OCI-LY1 (cell line): ENCODE results near the gene ATG14.

ENCODE experiments used
- H2AFZ ChIP-seq: fragments of 200-600 bp; sonication (generic), shearing (Covaris generic); 2 replicates; pipeline ENCODE4 v1.6.0; 2014; ENCODE audit warnings: antibody characterized with exemption, mild to moderate bottlenecking, low read length
- H3F3A ChIP-seq: fragments of 200-600 bp; sonication (generic), shearing (Covaris generic); 2 replicates; pipeline ENCODE4 v1.6.0; 2014; ENCODE audit warnings: mild to moderate bottlenecking, antibody characterized with exemption, low read length, moderate library complexity; ENCODE audit not compliant: insufficient read depth
- H3K27ac ChIP-seq: fragments of 200-600 bp; sonication (generic); 2 replicates; pipeline ENCODE4 v1.5.1; 2014; ENCODE audit warnings: low read length, mixed run types, mild to moderate bottlenecking, low read depth; ENCODE audit not compliant: poor library complexity, severe bottlenecking
- H3K27me3 ChIP-seq: fragments of 200-600 bp; sonication (generic); 2 replicates; pipeline ENCODE4 v1.6.0; 2014; ENCODE audit warnings: antibody characterized with exemption, mild to moderate bottlenecking, low read length, moderate library complexity; ENCODE audit not compliant: insufficient read depth
- H3K36me3 ChIP-seq: fragments of 200-600 bp; sonication (generic); 2 replicates; pipeline ENCODE4 v1.6.1; 2014; ENCODE audit warnings: mild to moderate bottlenecking, antibody characterized with exemption, low read length, moderate library complexity, mixed read lengths; ENCODE audit not compliant: insufficient read depth
- H3K4me1 ChIP-seq: fragments of 200-600 bp; sonication (generic); 2 replicates; pipeline ENCODE4 v1.5.1; 2014; ENCODE audit warnings: mild to moderate bottlenecking, low read length, moderate library complexity; ENCODE audit not compliant: insufficient read depth, severe bottlenecking
- H3K4me2 ChIP-seq: fragments of 200-600 bp; sonication (generic), shearing (Covaris generic); 2 replicates; pipeline ENCODE4 v1.6.1; 2014; ENCODE audit warnings: low read length
- H3K4me3 ChIP-seq: fragments of 200-600 bp; sonication (generic); 2 replicates; pipeline ENCODE4 v1.5.1; 2014; ENCODE audit warnings: low read length, low read depth, mild to moderate bottlenecking, mixed read lengths; ENCODE audit not compliant: poor library complexity, severe bottlenecking
- H3K79me2 ChIP-seq: fragments of 200-600 bp; shearing (Covaris generic); 2 replicates; pipeline ENCODE4 v1.6.1; 2016; ENCODE audit warnings: mixed run types, low read length, mixed read lengths; ENCODE audit not compliant: insufficient read depth
- H3K9ac ChIP-seq: fragments of 200-600 bp; sonication (generic), shearing (Covaris generic); 2 replicates; pipeline ENCODE4 v1.6.1; 2014; ENCODE audit warnings: mild to moderate bottlenecking, low read length, mixed read lengths
- H3K9me2 ChIP-seq: fragments of 200-600 bp; sonication (generic), shearing (Covaris generic); 2 replicates; pipeline ENCODE4 v1.6.1; 2014; ENCODE audit warnings: low read depth, mild to moderate bottlenecking, low read length, mixed read lengths
- H3K9me3 ChIP-seq: fragments of 200-600 bp; shearing (Covaris generic); 2 replicates; pipeline ENCODE4 v1.6.1; 2014; ENCODE audit warnings: low read length, mixed read lengths
- H4K20me1 ChIP-seq: fragments of 200-600 bp; sonication (generic), shearing (Covaris generic); 2 replicates; pipeline ENCODE4 v1.6.0; 2016; ENCODE audit warnings: mild to moderate bottlenecking, low read length; ENCODE audit not compliant: insufficient read depth
- CTCF ChIP-seq: fragments of 200-600 bp; sonication (generic), shearing (Covaris generic); IDR thresholded peaks from 2 replicates; pipeline ENCODE4 v1.5.1; 2017; ENCODE audit warnings: mild to moderate bottlenecking, antibody characterized with exemption, low read length, moderate library complexity, mixed read lengths
- EZH2 ChIP-seq: fragments of 200-600 bp; sonication (generic), shearing (Covaris generic); IDR thresholded peaks from 2 replicates; pipeline ENCODE4 v1.8.0; 2017; ENCODE audit warnings: borderline replicate concordance, mixed run types, mild to moderate bottlenecking, antibody characterized with exemption, low read length, moderate library complexity, mixed read lengths

The ATG14 gene

GRCh38 chr14:55333711-55334485, 77.7 kb downstream of the ATG14 start:
- Histone ChIP-seq H3F3A (no peaks in the 10 kb centered on the region), H3K4me3 (no peak overlapping the region), H4K20me1 (no peaks in the 10 kb centered on the region), H3K36me3 (no peaks in the 10 kb centered on the region), H3K9ac (no peak overlapping the region), H3K27ac (peak overlapping the region; percentile 31), H3K9me2 (no peaks in the 10 kb centered on the region), H2AFZ (no peak overlapping the region), H3K79me2 (peaks cover 41% of the 10 kb centered on the region), H3K27me3 (no peaks in the 10 kb centered on the region), H3K4me2 (peak overlapping the region; percentile 3; the same call in 1 of the 2 replicates), H3K9me3 (no peaks in the 10 kb centered on the region), H3K4me1 (peaks cover 30% of the 10 kb centered on the region)
- no peak for TF ChIP-seq EZH2
- no peak for TF ChIP-seq CTCF

GRCh38 chr14:55332654-55333570, 78.7 kb downstream of the ATG14 start:
- Histone ChIP-seq H3K27ac (peak overlapping the region; percentile 31), H3K9me2 (no peaks in the 10 kb centered on the region), H3K27me3 (no peaks in the 10 kb centered on the region), H3K4me3 (peak overlapping the region; percentile 37), H3K4me1 (peaks cover 30% of the 10 kb centered on the region), H3K9me3 (no peaks in the 10 kb centered on the region), H4K20me1 (no peaks in the 10 kb centered on the region), H3K4me2 (peak overlapping the region; percentile 63), H3K79me2 (peaks cover 45% of the 10 kb centered on the region), H3F3A (no peaks in the 10 kb centered on the region), H2AFZ (no peak overlapping the region), H3K9ac (peak overlapping the region; percentile 38; the same call in 1 of the 2 replicates), H3K36me3 (no peaks in the 10 kb centered on the region)
- TF ChIP-seq EZH2 = no peak
- no peak for TF ChIP-seq CTCF

GRCh38 chr14:55329999-55330710, 81.5 kb downstream of the ATG14 start:
- TF ChIP-seq EZH2 (no peak), CTCF (no peak)
- Histone ChIP-seq H3K4me3 (no peak overlapping the region), H3K9me3 (no peaks in the 10 kb centered on the region), H4K20me1 (no peaks in the 10 kb centered on the region), H3K4me2 (no peak overlapping the region), H2AFZ (no peak overlapping the region), H3K27me3 (no peaks in the 10 kb centered on the region), H3K9ac (no peak overlapping the region), H3K27ac (no peak overlapping the region), H3K4me1 (peaks cover 50% of the 10 kb centered on the region), H3F3A (peaks cover 3% of the 10 kb centered on the region; the same call in 1 of the 2 replicates), H3K79me2 (peaks cover 32% of the 10 kb centered on the region), H3K9me2 (no peaks in the 10 kb centered on the region), H3K36me3 (no peaks in the 10 kb centered on the region)
